Measurements from ENCODE around the gene KRTAP4-12. TPM values are rescaled to one million over a fixed set of nuclear protein-coding genes. Genes with fewer than 3 reads are reported as not detected.
A peak's percentile ranks its signal among the peaks of the same experiment; 100 is the strongest.
"Not testable (repeated sequence)": the region's sequence is repeated elsewhere in the genome, so short reads cannot be mapped to it uniquely, and the experiment has no call there.

The KRTAP4-12 gene
- total RNA-seq, 1 donor from 2014 or later: not detected

DNA sequence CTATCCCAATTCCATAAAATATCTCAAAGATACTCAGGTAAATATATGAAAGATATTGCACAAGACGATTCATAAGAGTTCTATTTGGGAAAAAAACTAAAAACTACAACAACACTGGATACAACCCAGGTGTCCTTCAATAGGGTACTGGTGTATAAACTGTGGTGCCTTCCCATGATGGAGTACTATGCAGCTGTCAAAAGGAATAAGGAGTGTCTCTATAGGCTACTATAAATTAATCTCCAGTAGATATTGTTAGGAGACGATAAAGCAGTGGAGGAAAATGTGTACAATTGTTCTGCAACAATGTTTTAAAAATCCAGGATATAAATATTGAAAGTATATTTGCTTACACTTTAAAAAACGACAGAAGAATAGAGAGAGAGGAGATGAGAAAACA is 2.4 kb upstream of the KRTAP4-12 start:
- no peak for DNase-seq (ENCODE audit: low read depth)

DNA sequence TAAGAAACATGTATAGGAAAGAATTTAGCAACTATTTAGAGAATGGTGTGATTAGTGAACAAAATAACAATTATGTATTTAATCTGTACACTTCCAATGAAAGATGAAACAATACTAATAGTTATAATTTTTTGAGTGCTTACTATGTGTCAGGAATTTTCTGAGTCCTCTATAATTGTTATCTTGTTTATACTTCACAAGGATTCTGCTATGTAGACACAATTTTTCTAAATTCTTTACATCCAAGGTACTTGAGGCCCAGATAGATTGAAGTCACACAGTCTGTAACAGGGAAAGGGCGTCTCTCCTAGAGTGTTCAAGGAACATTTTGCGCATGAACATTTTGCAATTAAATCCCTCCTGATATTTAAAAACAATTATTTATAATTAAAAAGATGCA is 1.1 kb upstream of the KRTAP4-12 start:
- no peak for DNase-seq (ENCODE audit: low read depth)

GRCh38 chr17:41123292-41123990 is 541 bp downstream of the KRTAP4-12 start:
- not testable (repeated sequence) for DNase-seq (ENCODE audit: low read depth)

GRCh38 chr17:41121742-41122141 is 2.2 kb downstream of the KRTAP4-12 start:
- no peak for DNase-seq (ENCODE audit: low read depth)

DNA sequence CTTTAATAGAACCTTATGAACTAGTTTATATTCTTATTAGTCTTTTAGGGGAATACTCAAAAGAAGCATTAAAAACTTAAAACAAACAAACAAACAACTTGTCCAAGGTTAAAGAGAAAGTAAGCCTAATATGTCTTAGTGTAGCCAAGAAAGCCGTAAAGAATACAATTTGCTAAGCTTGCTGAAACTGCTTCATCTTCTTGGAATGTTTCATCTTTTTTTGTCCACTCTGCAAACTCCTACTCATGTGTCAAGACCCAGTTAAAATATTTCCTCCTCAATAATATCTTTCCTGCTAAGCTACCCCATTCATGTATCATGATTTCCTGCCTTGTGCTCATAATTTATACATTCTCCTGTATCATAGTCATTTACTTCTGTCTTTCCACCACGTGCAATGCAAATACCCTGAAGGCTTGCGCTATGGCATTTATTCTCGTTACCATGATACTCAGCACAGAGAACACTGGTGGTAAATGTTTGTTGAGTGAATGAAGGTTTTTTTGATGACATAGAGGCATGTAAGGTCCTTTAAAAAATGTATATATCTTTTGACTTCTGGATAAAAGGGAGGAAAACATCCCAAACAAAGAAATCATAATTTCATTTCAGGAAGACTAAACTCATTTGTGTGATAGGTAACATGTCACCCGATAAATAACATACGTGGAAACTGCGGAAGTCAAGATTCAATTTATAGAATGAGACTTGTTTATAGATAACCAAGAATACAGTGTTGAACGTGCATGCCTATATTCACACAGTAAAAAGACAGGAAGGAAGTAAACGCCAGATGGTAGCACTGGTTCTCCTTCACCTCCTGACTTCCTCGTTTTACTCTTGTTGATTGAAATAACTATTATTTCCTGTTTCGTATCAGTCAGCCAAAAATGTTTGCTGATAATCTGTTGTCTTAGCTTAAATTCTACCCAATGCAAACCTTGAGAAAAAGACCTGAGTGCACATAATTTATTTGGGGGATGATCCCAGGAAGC is 4.0 kb downstream of the KRTAP4-12 start:
- not testable (repeated sequence) for DNase-seq (ENCODE audit: low read depth)

- no peak for DNase-seq (ENCODE audit: low read depth)
Observed at GRCh38 chr17:41118721-41119120, 5.3 kb downstream of the KRTAP4-12 start.

DNA sequence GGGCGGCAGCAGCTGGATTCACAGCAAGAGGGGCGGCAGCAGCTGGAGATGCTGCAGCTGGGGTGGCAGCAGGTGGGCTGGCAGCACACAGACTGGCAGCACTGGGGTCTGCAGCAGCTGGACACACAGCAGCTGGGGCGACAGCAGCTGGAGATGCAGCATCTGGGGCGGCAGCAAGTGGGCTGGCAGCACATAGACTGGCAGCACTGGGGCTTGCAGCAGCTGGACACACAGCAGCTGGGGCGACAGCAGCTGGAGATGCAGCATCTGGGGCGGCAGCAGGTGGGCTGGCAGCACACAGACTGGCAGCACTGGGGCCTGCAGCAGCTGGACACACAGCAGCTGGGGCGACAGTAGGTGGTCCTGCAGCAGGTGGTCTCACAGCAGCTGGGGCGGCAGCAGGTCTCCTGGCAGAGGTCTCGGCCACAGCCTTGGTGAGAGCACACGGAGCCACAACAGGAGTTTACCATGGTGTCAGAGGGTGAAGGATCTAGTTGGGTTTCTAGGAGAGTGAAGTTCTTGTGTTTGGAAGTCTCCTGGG is 6.1 kb downstream of the KRTAP4-12 start, which contains the start of gene KRTAP4-11:
TSS of gene KRTAP4-11 (minus strand) at position 528 of the 541 bp plus-strand sequence. CDS start at position 470, 58 bp downstream.
- not testable (repeated sequence) for DNase-seq (ENCODE audit: low read depth)

DNA sequence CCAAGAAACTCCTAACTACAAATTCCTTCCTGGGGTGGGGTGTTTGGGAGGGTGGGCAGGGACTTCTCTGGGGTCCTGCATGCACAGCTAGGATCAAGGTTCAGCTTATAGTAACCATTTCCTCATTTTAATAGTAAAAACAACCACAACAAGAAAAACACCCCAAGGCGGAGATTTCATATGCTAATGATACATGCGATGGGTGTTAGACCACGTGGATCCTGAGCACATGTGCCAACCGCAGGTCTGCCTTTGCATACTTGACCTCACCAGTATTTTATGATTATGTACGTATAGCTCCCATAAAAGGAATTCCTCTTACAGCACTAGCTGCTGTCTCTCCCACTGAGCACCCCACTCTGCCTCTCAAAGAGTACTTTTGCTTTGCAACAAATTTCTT is 7.7 kb downstream of the KRTAP4-12 start:
- no peak for DNase-seq (ENCODE audit: low read depth)

- no peak for DNase-seq (ENCODE audit: low read depth)
Observed at GRCh38 chr17:41111151-41111885, 12.7 kb downstream of the KRTAP4-12 start.

- DNase-seq (ENCODE audit: low read depth): not testable (repeated sequence)
Observed at GRCh38 chr17:41108728-41109386, 15.1 kb downstream of the KRTAP4-12 start.

- DNase-seq (ENCODE audit: low read depth): no peak
Observed at GRCh38 chr17:41107941-41108450, 16.0 kb downstream of the KRTAP4-12 start.

GRCh38 chr17:41105347-41105746 is 18.6 kb downstream of the KRTAP4-12 start, which contains the start of gene KRTAP4-9:
Gene KRTAP4-9, plus strand, starts transcription at chr17:41105389. Its CDS starts 0 bp downstream, at chr17:41105389.
- DNase-seq (ENCODE audit: low read depth): peak; percentile 15

- not testable (repeated sequence) for DNase-seq (ENCODE audit: low read depth)
Observed at GRCh38 chr17:41104386-41105038, 19.5 kb downstream of the KRTAP4-12 start.

GRCh38 chr17:41103896-41104295 is 20.1 kb downstream of the KRTAP4-12 start:
- DNase-seq (ENCODE audit: low read depth): no peak

- DNase-seq (ENCODE audit: low read depth): peak; percentile 14
Observed at GRCh38 chr17:41101586-41102259, 22.3 kb downstream of the KRTAP4-12 start, which contains the start of gene KRTAP4-16. Gene KRTAP4-16, minus strand, starts transcription at chr17:41102209. Its CDS starts 0 bp downstream, at chr17:41102209.

DNA sequence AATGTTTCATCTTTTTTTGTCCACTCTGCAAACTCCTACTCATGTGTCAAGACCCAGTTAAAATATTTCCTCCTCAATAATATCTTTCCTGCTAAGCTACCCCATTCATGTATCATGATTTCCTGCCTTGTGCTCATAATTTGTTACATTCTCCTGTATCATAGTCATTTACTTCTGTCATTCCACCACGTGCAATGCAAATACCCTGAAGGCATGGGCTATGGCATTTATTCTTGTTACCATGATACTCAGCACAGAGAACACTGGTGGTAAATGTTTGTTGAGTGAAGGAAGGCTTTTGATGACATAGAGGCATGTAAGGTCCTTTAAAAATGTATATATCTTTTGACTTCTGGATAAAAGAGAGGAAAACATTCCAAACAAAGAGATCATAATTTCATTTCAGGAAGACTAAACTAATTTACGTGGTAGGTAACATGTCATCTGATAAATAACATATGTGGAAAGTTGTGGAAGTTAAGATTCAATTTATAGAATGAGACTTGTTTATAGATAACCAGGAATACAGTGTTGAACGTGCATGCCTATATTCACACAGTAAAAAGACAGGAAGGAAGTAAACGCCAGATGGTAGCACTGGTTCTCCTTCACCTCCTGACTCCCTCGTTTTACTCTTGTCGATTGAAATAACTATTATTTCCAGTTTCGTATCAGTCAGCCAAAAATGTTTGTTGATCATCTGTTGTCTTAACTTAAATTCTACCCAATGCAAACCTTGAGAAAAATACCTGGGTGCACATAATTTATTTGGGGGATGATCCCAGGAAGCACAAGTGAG is 24.1 kb downstream of the KRTAP4-12 start:
- not testable (repeated sequence) for DNase-seq (ENCODE audit: low read depth)

DNA sequence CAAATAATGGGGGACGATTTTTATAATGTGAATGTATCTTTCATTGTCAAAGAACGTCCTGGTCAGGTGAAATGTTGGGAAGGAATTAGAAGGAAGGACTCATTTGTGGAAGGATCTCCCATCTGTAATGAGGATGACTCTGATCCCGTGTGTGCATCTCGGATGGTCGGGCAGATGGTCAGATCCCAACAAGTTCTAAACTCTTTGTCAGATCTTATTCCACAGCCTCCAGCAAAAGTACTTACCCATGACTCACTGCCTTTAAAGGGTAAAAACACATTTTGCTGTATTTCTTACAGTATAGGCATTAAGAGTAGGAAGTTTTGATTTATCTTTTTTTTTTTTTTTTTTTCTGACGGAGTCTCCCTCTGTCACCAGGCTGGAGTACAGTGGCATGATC is 25.5 kb downstream of the KRTAP4-12 start:
- no peak for DNase-seq (ENCODE audit: low read depth)

DNA sequence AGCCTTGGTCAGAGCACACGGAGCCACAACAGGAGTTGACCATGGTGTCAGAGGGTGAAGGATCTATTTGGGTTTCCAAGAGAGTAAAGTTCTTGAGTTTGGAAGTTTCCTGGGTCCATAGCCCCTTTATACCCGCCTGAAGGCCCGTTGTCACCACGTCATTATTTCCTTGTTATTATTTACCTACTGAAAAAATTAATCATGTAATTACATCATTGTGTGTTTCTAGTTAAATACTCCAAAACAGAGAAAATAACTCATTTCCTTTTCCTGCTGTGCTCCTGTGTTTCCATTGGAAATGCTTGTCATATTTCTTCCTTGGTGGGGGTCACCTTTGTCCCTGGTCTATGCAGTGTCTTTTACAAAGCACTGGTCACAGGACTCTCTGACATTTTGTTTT is 25.9 kb downstream of the KRTAP4-12 start, which contains the start of gene KRTAP4-8:
TSS of gene KRTAP4-8 (minus strand) at position 101 of the 400 bp plus-strand sequence. CDS start at position 43, 58 bp downstream.
- no peak for DNase-seq (ENCODE audit: low read depth)

All from myocyte (in vitro differentiated cells).